ENCODE data around the gene LIPI. TPM values are rescaled to one million over a fixed set of nuclear protein-coding genes. Genes with fewer than 3 reads are reported as not detected.

The LIPI gene
- polyA plus RNA-seq, 1 of the 3 experiments (the other 2 are of a cell fraction) = not detected

GRCh38 chr21:14095056-14095455 lies 115.7 kb downstream of the LIPI start:
- Histone ChIP-seq H3K9me2 (no peaks in the 10 kb centered on the region), H3K4me2 (no peak overlapping the region), H3K79me2 (ENCODE audit: insufficient read depth) (no peaks in the 10 kb centered on the region), H3K27me3 (ENCODE audit: insufficient read depth) (no peaks in the 10 kb centered on the region), H2AFZ (ENCODE audit: low read depth) (no peak overlapping the region), H4K20me1 (ENCODE audit: insufficient read depth) (no peaks in the 10 kb centered on the region), H3K9ac (no peak overlapping the region), H3F3A (replicated peaks; ENCODE audit: insufficient read depth) (no peaks in the 10 kb centered on the region), H3K36me3 (replicated peaks in 1 of 2; ENCODE audit: control insufficient read depth in 1 of 2, insufficient read depth in 2 of 2, low read length in 1 of 2) (no peaks in the 10 kb centered on the region), H3K4me1 (ENCODE audit: control insufficient read depth in 1 of 2, insufficient read depth in 2 of 2, low read depth in 1 of 2, low read length in 1 of 2) (no peaks in the 10 kb centered on the region), H3K4me3 (ENCODE audit: low read depth in 2 of 2, low read length in 1 of 2) (no peak overlapping the region), H3K9me3 (no peaks in the 10 kb centered on the region), H3K27ac (ENCODE audit: low read depth in 2 of 2, low read length in 1 of 2) (no peak overlapping the region)
- ChIA-PET POLR2A (no interaction called here), CTCF (no interaction called here)
- WGBS (ENCODE audit: low lambda C conversion rate) = 51% methylated on average over 2 of the region's 2 CpGs
- TF ChIP-seq USF2 (IDR thresholded peaks at IDR 0.05; ENCODE audit: borderline replicate concordance, low read depth, low read length) = no peak
- TF ChIP-seq ZBTB33 (IDR thresholded peaks at IDR 0.05; ENCODE audit: borderline replicate concordance, low read depth) = no peak
- no peak for TF ChIP-seq MXI1 (IDR thresholded peaks at IDR 0.05; ENCODE audit: low read depth, low read length)
- no peak for TF ChIP-seq RCOR1 (IDR thresholded peaks at IDR 0.05; ENCODE audit: low read length)
- TF ChIP-seq SMC3 (IDR thresholded peaks at IDR 0.05; ENCODE audit: low read depth, low read length) = no peak
- no peak for TF ChIP-seq IRF3 (IDR thresholded peaks at IDR 0.05; ENCODE audit: low read depth, low read length)
- TF ChIP-seq RAD21 (IDR thresholded peaks at IDR 0.05; ENCODE audit: low read length) = no peak
- no peak for TF ChIP-seq FOSL2 (IDR thresholded peaks at IDR 0.05; ENCODE audit: borderline replicate concordance, low read depth)
- no peak for TF ChIP-seq PBX3 (IDR thresholded peaks at IDR 0.05)
- no peak for TF ChIP-seq RFX5 (IDR thresholded peaks at IDR 0.05; ENCODE audit: low read length)
- no peak for TF ChIP-seq RXRA (IDR thresholded peaks at IDR 0.05; ENCODE audit: borderline replicate concordance, low read depth)
- no peak for DNase-seq

GRCh38 chr21:14092834-14093560 lies 117.8 kb downstream of the LIPI start:
- 66% methylated on average over 9 of the region's 22 CpGs for WGBS (ENCODE audit: low lambda C conversion rate)
- Histone ChIP-seq H2AFZ (ENCODE audit: low read depth) (no peak overlapping the region), H3K27ac (ENCODE audit: low read depth in 2 of 2, low read length in 1 of 2) (no peak overlapping the region), H3K9me2 (no peaks in the 10 kb centered on the region), H3K4me3 (ENCODE audit: low read depth in 2 of 2, low read length in 1 of 2) (no peak overlapping the region), H3K79me2 (ENCODE audit: insufficient read depth) (no peaks in the 10 kb centered on the region), H3K9me3 (no peaks in the 10 kb centered on the region), H3K27me3 (ENCODE audit: insufficient read depth) (no peaks in the 10 kb centered on the region), H3K36me3 (replicated peaks in 1 of 2; ENCODE audit: control insufficient read depth in 1 of 2, insufficient read depth in 2 of 2, low read length in 1 of 2) (no peaks in the 10 kb centered on the region), H3F3A (replicated peaks; ENCODE audit: insufficient read depth) (peaks cover 4% of the 10 kb centered on the region), H4K20me1 (ENCODE audit: insufficient read depth) (no peaks in the 10 kb centered on the region), H3K9ac (no peak overlapping the region), H3K4me2 (no peak overlapping the region), H3K4me1 (ENCODE audit: control insufficient read depth in 1 of 2, insufficient read depth in 2 of 2, low read depth in 1 of 2, low read length in 1 of 2) (no peaks in the 10 kb centered on the region)
- DNase-seq = no peak
- POLR2A ChIA-PET = no interaction called here
- CTCF ChIA-PET = no interaction called here
- no peak for TF ChIP-seq TCF12 (IDR thresholded peaks at IDR 0.05)
- no peak for TF ChIP-seq FOXJ3 (CRISPR knock-in tag; IDR thresholded peaks at IDR 0.05)
- no peak for TF ChIP-seq USF1 (IDR thresholded peaks at IDR 0.05; ENCODE audit: borderline replicate concordance, low read depth)
- TF ChIP-seq RXRA (IDR thresholded peaks at IDR 0.05; ENCODE audit: borderline replicate concordance, low read depth) = no peak
- no peak for TF ChIP-seq USF2 (IDR thresholded peaks at IDR 0.05; ENCODE audit: borderline replicate concordance, low read depth, low read length)
- TF ChIP-seq IRF3 (IDR thresholded peaks at IDR 0.05; ENCODE audit: low read depth, low read length) = no peak
- no peak for TF ChIP-seq MAX (IDR thresholded peaks at IDR 0.05; ENCODE audit: low read depth)
- TF ChIP-seq SMC3 (IDR thresholded peaks at IDR 0.05; ENCODE audit: low read depth, low read length) = no peak
- TF ChIP-seq RAD21 (IDR thresholded peaks at IDR 0.05; ENCODE audit: low read length) = no peak
- no peak for TF ChIP-seq GABPA (IDR thresholded peaks at IDR 0.05; ENCODE audit: low read depth)
- no peak for TF ChIP-seq FOSL2 (IDR thresholded peaks at IDR 0.05; ENCODE audit: borderline replicate concordance, low read depth)
- no peak for TF ChIP-seq ELF1 (IDR thresholded peaks at IDR 0.05)
- TF ChIP-seq JUND (IDR thresholded peaks at IDR 0.05) = no peak

All from SK-N-SH (cell line).